ENCODE data around the gene ATG9B.

- TF ChIP-seq CTCF (IDR thresholded peaks at IDR 0.05) (no peak), POLR2AphosphoS5 (IDR thresholded peaks at IDR 0.05) (no peak), EP300 (IDR thresholded peaks at IDR 0.05) (no peak), POLR2A (IDR thresholded peaks at IDR 0.05) (no peak)
These were observed 33.3 kb upstream of the ATG9B start, which contains the start of gene CDK5 for GRCh38 chr7:151057506-151057988.

All from gastroesophageal sphincter (tissue), 3 donors.